Activated naive CD8-positive, alpha-beta T cell treated with anti-CD3 and anti-CD28 coated beads, Interleukin-2, amount 10 ng/mL, durations not matched to agents 7 days and 5 days (primary cell): ENCODE results near the gene SEMA4F. TPM values are rescaled to one million over a fixed set of nuclear protein-coding genes. Genes with fewer than 3 reads are reported as not detected.

ENCODE experiments used
- ATAC-seq: fragments of 150-1000 bp; cut with Tn5 transposase; one replicate; pipeline ENCODE4 v1.10.0; 2021; ENCODE audit warnings: low read depth, moderate library complexity
- POLR2A ChIA-PET: fragments of 350-600 bp; sonication (Branson Sonifier 250); formaldehyde crosslinking; loops from one replicate; lab custom pipeline; 2021; ENCODE audit warnings: antibody characterized with exemption; lab: Charles Lee
- DNase-seq: peaks from one replicate; pipeline ENCODE4 v3.0.0; 2021
- H3K27ac Mint-ChIP-seq: one replicate; pipeline ENCODE4 v1.8.0; 2022; ENCODE audit warnings: mild to moderate bottlenecking, mixed read lengths
- H3K27me3 Mint-ChIP-seq: one replicate; pipeline ENCODE4 v1.8.0; 2022; ENCODE audit warnings: mild to moderate bottlenecking, moderate library complexity, mixed read lengths
- H3K36me3 Mint-ChIP-seq: one replicate; pipeline ENCODE4 v1.8.0; 2021; ENCODE audit warnings: mild to moderate bottlenecking, mixed read lengths
- H3K4me1 Mint-ChIP-seq: one replicate; pipeline ENCODE4 v1.8.0; 2021; ENCODE audit warnings: mixed read lengths
- H3K4me3 Mint-ChIP-seq: one replicate; pipeline ENCODE4 v1.8.0; 2022; ENCODE audit warnings: mild to moderate bottlenecking, moderate library complexity, mixed read lengths
- H3K9me3 Mint-ChIP-seq: one replicate; pipeline ENCODE4 v1.8.0; 2021; ENCODE audit warnings: mixed read lengths
- total RNA-seq, 2 experiments: library from RNA; stranded (reverse); gene quantifications; one replicate each; pipeline ENCODE4 v1.2.3, GENCODE V29; 2021

Gene SEMA4F
- total RNA-seq, 2 experiments from 2014 or later, result 9.6 to 11.1 TPM

DNA sequence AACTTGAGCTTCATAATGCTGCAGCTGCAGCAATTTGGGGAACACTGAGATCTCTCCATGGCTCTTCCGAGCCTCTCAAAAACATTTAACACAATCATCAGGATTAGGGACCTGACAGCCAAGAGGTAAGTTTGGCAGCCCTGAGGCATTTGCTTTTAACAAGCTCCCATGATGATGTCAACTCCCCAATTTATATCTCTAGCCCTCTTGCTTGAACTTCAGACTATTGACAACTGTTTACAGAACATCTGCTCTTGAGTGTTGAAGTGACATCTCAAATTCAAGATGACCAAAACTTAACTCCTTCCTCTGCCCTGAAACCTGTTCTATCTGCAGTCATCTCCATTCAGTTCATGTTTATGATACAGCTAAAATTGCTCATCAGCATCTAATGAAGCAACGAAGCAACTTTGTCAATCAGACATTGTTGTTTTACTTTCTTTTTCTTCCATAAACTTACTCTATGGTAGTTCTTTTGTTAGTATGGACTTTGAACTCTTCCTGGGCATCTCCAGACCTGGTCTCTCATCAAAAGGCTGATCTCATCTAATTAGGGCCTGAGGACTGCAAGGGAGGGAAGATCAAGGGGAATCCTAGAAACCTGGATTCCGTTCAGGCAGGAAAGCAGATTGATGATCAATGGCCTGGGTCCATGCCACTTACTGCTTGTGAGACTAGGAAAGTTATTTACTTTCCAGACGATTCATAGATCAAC lies 48.1 kb downstream of the SEMA4F start:
- no peaks in the 10 kb centered on the region for H3K36me3 Mint-ChIP-seq
- no peak overlapping the region for H3K4me3 Mint-ChIP-seq
- H3K27ac Mint-ChIP-seq, result no peak overlapping the region
- no peaks in the 10 kb centered on the region for H3K9me3 Mint-ChIP-seq
- ATAC-seq (no peak), DNase-seq (no peak)
- no peaks in the 10 kb centered on the region for H3K4me1 Mint-ChIP-seq
- POLR2A ChIA-PET, result no interaction called here
- H3K27me3 Mint-ChIP-seq, result peaks cover 9% of the 10 kb centered on the region

GRCh38 chr2:74703373-74703772 lies 49.3 kb downstream of the SEMA4F start:
- DNase-seq, result no peak
- ATAC-seq, result no peak
- Mint-ChIP-seq H3K27ac (no peak overlapping the region), H3K9me3 (no peaks in the 10 kb centered on the region), H3K4me1 (no peaks in the 10 kb centered on the region), H3K27me3 (peaks cover 9% of the 10 kb centered on the region), H3K36me3 (no peaks in the 10 kb centered on the region), H3K4me3 (no peak overlapping the region)
- POLR2A ChIA-PET, result no interaction called here

DNA sequence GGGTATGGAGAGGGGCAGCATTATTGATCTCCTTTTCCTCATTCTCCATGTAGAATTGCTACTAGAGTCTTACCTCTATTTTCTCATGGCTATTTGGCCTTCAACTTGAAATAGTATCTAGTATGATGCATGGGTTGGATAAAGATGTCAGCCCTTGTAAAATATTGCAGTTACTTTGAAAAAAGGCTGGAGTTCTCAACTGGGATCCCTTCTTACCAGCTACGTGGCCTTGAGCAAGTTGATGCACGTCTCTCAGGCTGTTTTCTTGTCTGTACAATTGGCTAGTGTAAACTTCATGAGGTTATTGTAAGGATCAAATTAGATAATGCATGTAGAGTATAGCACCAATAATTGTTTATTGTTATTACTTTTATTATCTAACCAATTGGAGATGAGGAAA lies 50.2 kb downstream of the SEMA4F start:
- Mint-ChIP-seq H3K9me3 (no peaks in the 10 kb centered on the region), H3K4me3 (no peak overlapping the region), H3K36me3 (no peaks in the 10 kb centered on the region), H3K4me1 (no peaks in the 10 kb centered on the region), H3K27ac (no peak overlapping the region), H3K27me3 (peaks cover 13% of the 10 kb centered on the region)
- POLR2A ChIA-PET, result no interaction called here
- DNase-seq (no peak), ATAC-seq (no peak)

GRCh38 chr2:74706741-74707140 lies 52.7 kb downstream of the SEMA4F start:
- no peak overlapping the region for H3K4me3 Mint-ChIP-seq
- no peaks in the 10 kb centered on the region for H3K9me3 Mint-ChIP-seq
- H3K27me3 Mint-ChIP-seq, result peaks cover 6% of the 10 kb centered on the region
- H3K4me1 Mint-ChIP-seq, result no peaks in the 10 kb centered on the region
- no peak for ATAC-seq
- H3K36me3 Mint-ChIP-seq, result no peaks in the 10 kb centered on the region
- no peak for DNase-seq
- POLR2A ChIA-PET, result no interaction called here
- H3K27ac Mint-ChIP-seq, result no peak overlapping the region

DNA sequence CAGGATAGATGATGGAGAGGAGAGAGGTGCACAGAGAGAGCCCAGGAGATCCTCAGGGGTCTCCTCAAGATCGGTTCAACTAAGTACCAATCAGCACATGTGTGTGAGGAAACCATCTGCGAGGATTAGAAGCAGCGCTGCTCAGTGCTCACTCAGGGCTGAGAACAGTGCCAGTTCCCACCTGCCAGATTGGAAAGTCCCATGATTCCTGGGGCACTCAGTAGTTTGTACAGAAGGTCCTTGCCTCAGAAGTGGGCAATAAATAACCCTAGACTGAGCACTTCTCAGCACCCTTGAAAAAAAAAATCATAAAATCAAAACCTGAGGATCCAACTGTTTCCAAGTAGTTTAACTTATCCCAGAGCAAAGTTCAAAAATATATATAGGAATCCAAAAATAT lies 53.8 kb downstream of the SEMA4F start:
- no peaks in the 10 kb centered on the region for H3K4me1 Mint-ChIP-seq
- DNase-seq (no peak), ATAC-seq (no peak)
- H3K4me3 Mint-ChIP-seq, result no peak overlapping the region
- peaks cover 15% of the 10 kb centered on the region for H3K27me3 Mint-ChIP-seq
- H3K27ac Mint-ChIP-seq, result no peak overlapping the region
- no peaks in the 10 kb centered on the region for H3K36me3 Mint-ChIP-seq
- H3K9me3 Mint-ChIP-seq, result no peaks in the 10 kb centered on the region
- POLR2A ChIA-PET, result no interaction called here

GRCh38 chr2:74708296-74708695 lies 54.2 kb downstream of the SEMA4F start:
- POLR2A ChIA-PET, result no interaction called here
- Mint-ChIP-seq H3K36me3 (no peaks in the 10 kb centered on the region), H3K27me3 (peaks cover 18% of the 10 kb centered on the region), H3K27ac (no peak overlapping the region), H3K9me3 (no peaks in the 10 kb centered on the region), H3K4me1 (no peaks in the 10 kb centered on the region), H3K4me3 (no peak overlapping the region)
- no peak for ATAC-seq
- DNase-seq, result no peak

GRCh38 chr2:74708883-74709282 lies 54.8 kb downstream of the SEMA4F start:
- H3K36me3 Mint-ChIP-seq, result no peaks in the 10 kb centered on the region
- no peak overlapping the region for H3K4me3 Mint-ChIP-seq
- POLR2A ChIA-PET, result no interaction called here
- H3K9me3 Mint-ChIP-seq, result no peaks in the 10 kb centered on the region
- no peaks in the 10 kb centered on the region for H3K4me1 Mint-ChIP-seq
- ATAC-seq (no peak), DNase-seq (no peak)
- H3K27ac Mint-ChIP-seq, result no peak overlapping the region
- peaks cover 20% of the 10 kb centered on the region for H3K27me3 Mint-ChIP-seq

- Mint-ChIP-seq H3K27me3 (peaks cover 29% of the 10 kb centered on the region), H3K4me1 (peaks cover 8% of the 10 kb centered on the region), H3K27ac (no peak overlapping the region), H3K4me3 (no peak overlapping the region), H3K9me3 (no peaks in the 10 kb centered on the region), H3K36me3 (no peaks in the 10 kb centered on the region)
- POLR2A ChIA-PET, result no interaction called here
- DNase-seq (no peak), ATAC-seq (no peak)
These were observed 58.4 kb downstream of the SEMA4F start for GRCh38 chr2:74712223-74713053.

DNA sequence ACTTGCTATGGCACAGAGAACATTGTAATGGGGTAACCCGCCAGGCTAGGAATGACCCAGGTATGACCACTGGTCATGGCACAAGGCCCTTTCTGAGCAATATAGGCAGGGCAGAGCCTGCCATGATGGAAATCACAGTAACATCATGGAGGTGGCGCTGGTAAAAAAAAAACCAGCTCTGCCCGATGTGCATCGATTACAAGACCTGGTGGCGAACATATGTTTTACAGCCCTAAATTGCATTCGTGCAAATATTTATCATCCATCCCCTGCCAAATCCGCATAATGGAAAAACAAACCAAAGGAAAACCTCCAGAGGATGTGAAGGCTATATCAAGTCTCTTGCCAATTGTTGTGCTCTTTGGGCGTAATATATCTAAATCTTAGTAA lies 60.6 kb downstream of the SEMA4F start:
- no peak for ATAC-seq
- H3K4me3 Mint-ChIP-seq, result peak overlapping the region; percentile 88
- peaks cover 24% of the 10 kb centered on the region for H3K27me3 Mint-ChIP-seq
- peaks cover 8% of the 10 kb centered on the region for H3K4me1 Mint-ChIP-seq
- H3K36me3 Mint-ChIP-seq, result no peaks in the 10 kb centered on the region
- H3K9me3 Mint-ChIP-seq, result no peaks in the 10 kb centered on the region
- POLR2A ChIA-PET, result no interaction called here
- no peak for DNase-seq
- no peak overlapping the region for H3K27ac Mint-ChIP-seq

GRCh38 chr2:74715081-74715791 lies 61.2 kb downstream of the SEMA4F start:
- Mint-ChIP-seq H3K27me3 (peaks cover 24% of the 10 kb centered on the region), H3K36me3 (no peaks in the 10 kb centered on the region), H3K27ac (peak overlapping the region; percentile 42), H3K4me3 (peak overlapping the region; percentile 88), H3K4me1 (peaks cover 8% of the 10 kb centered on the region), H3K9me3 (no peaks in the 10 kb centered on the region)
- ATAC-seq, result peak; percentile 94
- DNase-seq, result peak; percentile 85
- POLR2A ChIA-PET, result interaction anchor here (1.2 kb wide), 1 partner anchor 163 kb away, joined by 3 read pairs; no protein-coding TSS in a partner anchor

- Mint-ChIP-seq H3K4me1 (peaks cover 8% of the 10 kb centered on the region), H3K36me3 (no peaks in the 10 kb centered on the region), H3K27me3 (peaks cover 24% of the 10 kb centered on the region), H3K9me3 (no peaks in the 10 kb centered on the region), H3K27ac (no peak overlapping the region), H3K4me3 (peak overlapping the region; percentile 78)
- no peak for DNase-seq
- POLR2A ChIA-PET, result interaction anchor here (1.2 kb wide), 1 partner anchor 163 kb away, joined by 3 read pairs; no protein-coding TSS in a partner anchor
- no peak for ATAC-seq
These were observed 61.8 kb downstream of the SEMA4F start for GRCh38 chr2:74715880-74716279.

- Mint-ChIP-seq H3K9me3 (no peaks in the 10 kb centered on the region), H3K27me3 (peaks cover 17% of the 10 kb centered on the region), H3K36me3 (no peaks in the 10 kb centered on the region), H3K4me3 (no peak overlapping the region), H3K4me1 (peaks cover 8% of the 10 kb centered on the region), H3K27ac (no peak overlapping the region)
- POLR2A ChIA-PET, result no interaction called here
- DNase-seq (no peak), ATAC-seq (no peak)
These were observed 65.0 kb downstream of the SEMA4F start for GRCh38 chr2:74719066-74719465.

GRCh38 chr2:74721316-74721715 lies 67.3 kb downstream of the SEMA4F start:
- no peaks in the 10 kb centered on the region for H3K4me1 Mint-ChIP-seq
- no peak for ATAC-seq
- H3K27me3 Mint-ChIP-seq, result peaks cover 7% of the 10 kb centered on the region
- H3K4me3 Mint-ChIP-seq, result no peak overlapping the region
- no peaks in the 10 kb centered on the region for H3K9me3 Mint-ChIP-seq
- H3K27ac Mint-ChIP-seq, result no peak overlapping the region
- no peak for DNase-seq
- POLR2A ChIA-PET, result interaction anchor here (0.7 kb wide), 1 partner anchor 253 kb away, joined by 4 read pairs; no protein-coding TSS in a partner anchor
- no peaks in the 10 kb centered on the region for H3K36me3 Mint-ChIP-seq
